ENCODE results near the gene ERMAP.

GRCh38 chr1:42797414-42797813 is 19.5 kb upstream of the ERMAP start:
- TF ChIP-seq HDGF (IDR thresholded peaks at IDR 0.05; ENCODE audit: borderline replicate concordance) (no peak), TARDBP (IDR thresholded peaks at IDR 0.05) (no peak), ZNF384 (IDR thresholded peaks at IDR 0.05) (no peak), SUZ12 (IDR thresholded peaks at IDR 0.05) (no peak), ELF4 (IDR thresholded peaks at IDR 0.05) (no peak), SP1 (IDR thresholded peaks at IDR 0.05) (no peak), FOXA1 (IDR thresholded peaks at IDR 0.05) (no peak), NFRKB (IDR thresholded peaks at IDR 0.05) (no peak), L3MBTL2 (conservative IDR thresholded peaks at IDR 0.05) (no peak), LEF1 (IDR thresholded peaks at IDR 0.05; ENCODE audit: borderline replicate concordance) (no peak)
- TF ChIP-seq, protein P1, sequence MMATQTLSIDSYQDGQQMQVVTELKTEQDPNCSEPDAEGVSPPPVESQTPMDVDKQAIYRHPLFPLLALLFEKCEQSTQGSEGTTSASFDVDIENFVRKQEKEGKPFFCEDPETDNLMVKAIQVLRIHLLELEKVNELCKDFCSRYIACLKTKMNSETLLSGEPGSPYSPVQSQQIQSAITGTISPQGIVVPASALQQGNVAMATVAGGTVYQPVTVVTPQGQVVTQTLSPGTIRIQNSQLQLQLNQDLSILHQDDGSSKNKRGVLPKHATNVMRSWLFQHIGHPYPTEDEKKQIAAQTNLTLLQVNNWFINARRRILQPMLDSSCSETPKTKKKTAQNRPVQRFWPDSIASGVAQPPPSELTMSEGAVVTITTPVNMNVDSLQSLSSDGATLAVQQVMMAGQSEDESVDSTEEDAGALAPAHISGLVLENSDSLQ (IDR thresholded peaks at IDR 0.05) = no peak
